GM21447 (cell line): Measurements from ENCODE around the gene MIA3.
A peak's percentile ranks its signal among the peaks of the same experiment; 100 is the strongest.

Source experiments
- ATAC-seq: cut with Tn5 transposase; IDR thresholded peaks from one replicate; pipeline ENCODE4 v1.9.1; 2021; ENCODE audit not compliant: unreplicated experiment

The MIA3 gene

DNA sequence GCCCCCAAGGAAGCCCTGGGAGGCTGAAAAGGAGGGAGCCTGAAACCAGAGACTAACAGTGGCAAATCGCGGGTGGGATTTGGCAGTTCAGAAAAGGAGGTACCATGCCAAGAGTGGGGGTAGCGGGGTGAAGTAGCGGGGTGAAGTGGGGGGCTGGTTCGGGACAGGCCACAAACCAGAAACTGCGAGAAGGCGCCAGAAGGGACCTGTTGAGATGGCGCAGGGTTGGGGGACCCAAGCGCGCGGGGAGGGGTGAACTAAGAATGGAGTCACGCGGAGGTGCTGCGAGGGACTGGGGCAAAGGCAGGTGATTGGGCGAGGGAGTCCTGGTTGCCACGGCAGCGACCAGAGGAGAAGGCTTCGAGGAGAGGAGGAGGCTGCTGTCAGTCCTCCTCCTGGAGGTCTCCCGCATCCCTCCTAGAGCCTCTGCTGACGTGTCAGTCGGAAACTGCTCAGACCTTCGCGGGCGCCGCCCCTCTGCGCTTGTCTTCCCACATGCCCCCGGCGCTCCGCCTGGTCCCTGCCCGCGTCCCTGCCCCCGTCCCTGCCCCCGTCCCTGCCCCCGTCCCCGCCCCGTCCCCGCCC lies 438 bp upstream of the MIA3 start:
- ATAC-seq, result peak; percentile 68

- no peak for ATAC-seq
These were observed 1.1 kb downstream of the MIA3 start for GRCh38 chr1:222618880-222619596.

DNA sequence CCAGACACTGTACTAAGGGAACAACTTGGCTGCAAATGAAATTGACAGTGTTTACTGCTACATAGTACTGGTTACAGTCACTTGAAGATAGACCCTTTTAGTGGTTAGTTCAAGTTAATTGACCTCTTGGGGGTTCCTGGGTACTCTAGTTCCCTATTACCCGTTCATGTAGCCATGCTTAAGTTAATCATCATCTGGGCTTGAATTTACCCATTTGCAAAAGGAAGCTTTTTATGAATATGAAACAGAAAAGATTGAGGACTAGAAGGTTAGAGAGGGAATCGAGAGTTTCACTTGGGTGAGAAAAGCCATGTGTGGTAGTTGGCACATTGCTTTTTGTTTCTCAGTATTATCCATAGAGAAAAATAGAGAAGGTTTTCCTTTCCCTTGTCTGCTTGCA lies 2.7 kb downstream of the MIA3 start:
- ATAC-seq, result peak; percentile 48

DNA sequence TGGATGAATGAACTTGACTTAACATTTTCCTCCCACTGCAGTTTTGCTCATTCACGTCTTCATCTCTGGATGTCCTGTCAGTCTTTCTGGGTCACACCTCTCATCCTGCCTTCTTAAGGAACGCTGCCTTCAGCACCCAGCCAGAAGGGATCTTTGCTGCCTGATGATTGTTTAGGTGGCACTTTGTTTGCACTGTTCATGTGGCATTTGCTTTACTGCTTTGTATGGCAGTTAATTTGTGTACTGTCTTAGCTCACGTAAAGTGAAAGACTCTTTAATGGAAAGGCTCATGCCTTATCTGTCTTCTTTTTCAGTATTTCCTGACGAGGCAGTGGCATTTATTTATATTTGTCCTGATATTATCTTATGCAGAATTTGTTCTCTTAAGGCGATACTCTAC lies 4.9 kb downstream of the MIA3 start:
- ATAC-seq, result no peak

- no peak for ATAC-seq
These were observed 5.6 kb downstream of the MIA3 start for GRCh38 chr1:222623458-222623857.

DNA sequence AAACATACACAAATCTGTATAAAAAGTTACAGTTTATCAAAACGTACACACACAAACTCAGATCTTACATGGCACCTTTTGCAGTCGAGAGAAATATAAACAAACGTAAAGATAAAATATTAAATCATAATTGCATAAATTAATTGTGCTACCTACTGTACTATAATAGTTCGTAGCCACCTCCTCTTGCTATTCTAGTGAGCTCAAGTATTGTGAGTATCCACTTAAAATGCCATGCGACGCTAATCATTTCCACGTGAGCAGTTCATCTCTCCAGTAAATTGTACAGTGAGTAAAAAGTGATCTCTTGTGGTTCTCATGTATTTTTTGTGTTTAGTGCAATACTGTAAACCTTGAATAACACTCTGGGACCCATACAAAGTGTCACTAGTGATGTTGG lies 6.3 kb downstream of the MIA3 start:
- ATAC-seq, result no peak

DNA sequence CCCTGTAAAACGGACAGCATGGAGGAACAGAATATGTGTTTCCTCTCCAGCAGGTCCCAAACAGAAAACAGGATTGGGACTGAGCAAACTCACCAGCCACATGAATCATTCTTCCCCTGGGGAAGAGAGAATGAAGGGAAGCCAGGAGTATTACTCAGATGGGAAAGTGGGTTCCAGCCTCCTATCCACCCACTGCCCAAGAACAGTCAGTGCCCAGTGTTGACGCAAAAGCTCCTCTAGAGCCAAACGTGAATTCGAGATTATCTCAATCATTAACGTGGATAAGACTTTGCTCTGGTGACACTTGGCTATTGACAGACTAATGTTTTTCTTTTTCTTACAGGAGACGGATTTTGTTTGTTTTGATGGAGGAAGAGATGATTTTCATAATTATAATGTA lies 9.3 kb downstream of the MIA3 start:
- no peak for ATAC-seq

DNA sequence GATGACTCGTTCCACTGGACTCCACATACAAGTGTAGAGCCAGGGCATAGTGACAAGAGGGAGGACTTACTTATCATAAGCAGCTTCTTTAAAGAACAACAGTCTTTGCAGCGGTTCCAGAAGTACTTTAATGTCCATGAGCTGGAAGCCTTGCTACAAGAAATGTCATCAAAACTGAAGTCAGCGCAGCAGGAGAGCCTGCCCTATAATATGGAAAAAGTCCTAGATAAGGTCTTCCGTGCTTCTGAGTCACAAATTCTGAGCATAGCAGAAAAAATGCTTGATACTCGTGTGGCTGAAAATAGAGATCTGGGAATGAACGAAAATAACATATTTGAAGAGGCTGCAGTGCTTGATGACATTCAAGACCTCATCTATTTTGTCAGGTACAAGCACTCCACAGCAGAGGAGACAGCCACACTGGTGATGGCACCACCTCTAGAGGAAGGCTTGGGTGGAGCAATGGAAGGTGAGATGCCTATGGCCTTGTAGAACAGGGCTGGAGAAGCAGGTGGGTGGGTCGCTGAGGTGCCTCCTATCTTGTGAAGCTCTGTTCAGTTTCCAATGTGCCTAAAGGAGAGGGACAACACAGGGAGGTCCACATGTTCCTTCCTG lies 12.1 kb downstream of the MIA3 start:
- ATAC-seq, result no peak

- no peak for ATAC-seq
These were observed 13.8 kb downstream of the MIA3 start for GRCh38 chr1:222631611-222632208.

DNA sequence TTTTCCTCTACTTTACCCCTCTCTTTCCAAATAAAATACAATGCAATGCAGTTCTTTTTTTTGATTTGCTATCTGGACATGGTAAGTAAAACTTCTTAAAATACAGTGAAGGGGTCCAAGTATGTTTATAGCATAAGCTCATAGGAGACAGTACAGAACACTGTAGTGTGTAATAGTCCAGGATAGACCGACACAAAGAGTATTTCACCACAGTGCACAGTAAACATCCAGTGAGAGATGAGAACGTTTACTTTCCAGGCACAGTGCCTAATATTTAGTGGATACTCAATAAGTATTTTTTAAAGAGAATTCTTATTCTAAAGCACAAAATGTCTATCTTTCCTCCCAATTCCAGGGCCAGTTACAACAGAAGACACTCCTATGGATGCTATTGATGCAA lies 14.9 kb downstream of the MIA3 start:
- no peak for ATAC-seq

GRCh38 chr1:222634180-222635013 lies 16.5 kb downstream of the MIA3 start:
- peak; percentile 88 for ATAC-seq

DNA sequence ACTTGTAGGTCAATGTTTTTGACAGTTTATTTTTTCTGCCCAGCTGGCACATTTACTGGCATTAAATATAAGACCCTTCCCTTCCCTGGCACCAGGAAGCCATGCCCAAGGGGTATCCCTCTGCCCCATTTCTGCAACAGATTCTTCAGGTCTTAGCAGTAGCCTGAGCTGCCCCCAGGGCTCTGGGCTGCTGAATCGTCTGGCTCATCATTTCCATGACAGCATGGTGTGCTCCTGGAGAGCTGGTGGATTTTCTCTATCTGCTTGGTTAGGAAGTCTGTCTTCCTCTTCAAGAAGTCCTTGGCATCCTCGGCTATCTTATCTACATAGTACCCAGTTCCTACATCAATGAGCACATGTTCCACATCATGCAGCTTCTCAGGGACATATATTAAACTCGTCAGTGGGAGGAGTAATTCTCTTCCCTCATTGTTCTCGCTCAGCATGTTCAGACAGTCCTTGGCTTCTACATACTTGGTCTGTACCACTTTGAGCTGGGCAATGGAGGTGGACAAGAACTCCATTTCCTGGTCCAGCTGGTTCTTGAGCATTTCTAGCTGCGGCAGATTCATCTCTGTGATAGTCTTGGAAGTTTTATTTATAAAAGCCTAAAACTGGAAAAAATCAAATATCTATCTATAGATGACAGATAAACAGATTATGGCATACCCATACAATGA lies 23.5 kb downstream of the MIA3 start:
- ATAC-seq, result no peak

- no peak for ATAC-seq
These were observed 24.6 kb downstream of the MIA3 start for GRCh38 chr1:222642468-222642867.

DNA sequence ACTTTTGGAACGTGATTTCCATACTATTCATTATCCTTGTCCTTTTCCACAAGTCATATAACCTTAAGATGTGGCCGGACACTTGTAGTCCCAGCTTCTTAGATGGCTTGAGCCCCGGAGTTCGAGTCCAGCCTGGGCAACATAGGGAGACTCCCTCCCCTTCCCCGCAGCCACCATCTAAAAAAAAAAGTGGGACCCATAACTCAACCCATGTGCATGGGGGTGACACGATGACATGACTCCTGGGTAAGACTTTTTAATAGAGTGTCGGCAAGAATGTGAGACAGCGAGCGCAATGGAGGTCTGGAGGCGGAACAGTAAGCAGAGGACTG lies 25.7 kb downstream of the MIA3 start:
- no peak for ATAC-seq

GRCh38 chr1:222643938-222644635 lies 26.2 kb downstream of the MIA3 start:
- peak; percentile 98 for ATAC-seq

DNA sequence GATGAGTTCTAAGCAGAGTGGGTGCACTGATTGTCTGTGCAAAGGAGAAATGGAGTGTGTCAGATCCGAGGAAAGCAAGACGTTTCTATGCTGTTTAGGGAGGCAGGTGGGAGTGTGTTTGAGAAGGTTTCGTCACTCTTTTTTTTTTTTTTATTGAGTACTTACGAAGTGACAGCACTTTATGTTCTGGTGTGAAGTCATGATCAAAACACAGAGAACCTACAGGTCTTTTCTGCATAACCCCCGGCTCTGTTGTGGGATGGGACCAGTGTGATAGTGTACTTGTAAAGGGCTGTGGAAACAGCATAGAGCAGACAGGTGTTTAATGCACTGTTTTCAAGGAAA lies 26.7 kb downstream of the MIA3 start:
- ATAC-seq, result no peak

- ATAC-seq, result no peak
These were observed 34.8 kb downstream of the MIA3 start for GRCh38 chr1:222652676-222653075.

DNA sequence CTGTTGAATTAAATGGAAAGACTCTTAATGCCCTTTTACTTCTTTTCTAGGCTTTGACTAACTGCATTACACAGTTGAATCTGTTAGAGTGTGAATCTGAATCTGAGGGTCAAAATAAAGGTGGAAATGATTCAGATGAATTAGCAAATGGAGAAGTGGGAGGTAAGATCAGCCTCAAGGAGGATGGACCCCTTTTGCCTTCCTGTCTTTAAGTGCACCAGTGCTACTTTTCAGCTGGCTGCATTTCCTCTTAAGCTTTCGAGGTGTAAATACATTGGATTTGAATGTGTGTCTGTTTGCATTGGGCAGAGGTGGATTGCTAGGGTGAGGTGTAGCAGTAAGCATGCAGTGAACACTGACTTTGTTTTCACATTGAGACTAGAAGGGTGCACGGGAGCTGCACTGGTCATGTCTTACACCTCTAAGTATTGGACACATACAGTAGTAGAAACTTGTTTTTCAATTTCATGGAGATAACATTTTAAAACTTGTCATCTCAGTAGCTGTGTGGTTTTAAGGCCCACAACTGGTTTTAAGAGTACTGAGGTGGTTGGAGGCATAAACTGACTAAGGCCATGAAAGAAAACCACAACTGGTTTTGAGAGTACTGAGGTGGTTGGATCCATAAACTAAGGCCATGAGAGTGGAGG lies 35.4 kb downstream of the MIA3 start:
- ATAC-seq, result peak; percentile 56

- ATAC-seq, result peak; percentile 97
These were observed 37.0 kb downstream of the MIA3 start for GRCh38 chr1:222654849-222655248.
